Adipocyte (in vitro differentiated cells): ENCODE measurements around the gene PRPF8.

Experiments
- DNase-seq: peaks from one replicate; pipeline ENCODE4 v3.0.0-alpha.2; 2015; ENCODE audit warnings: low read depth
- H3K27me3 ChIP-seq: replicated peaks from 2 replicates; pipeline ENCODE4 v1.7.0; 2013; ENCODE audit warnings: mild to moderate bottlenecking, low read length, moderate library complexity; ENCODE audit not compliant: control insufficient read depth, insufficient read depth
- H3K36me3 ChIP-seq: 2 replicates; pipeline ENCODE4 v1.7.0; 2013; ENCODE audit warnings: low read length, mild to moderate bottlenecking, moderate library complexity; ENCODE audit not compliant: control insufficient read depth, insufficient read depth, severe bottlenecking
- H3K4me1 ChIP-seq: 2 replicates; pipeline ENCODE4 v1.7.0; 2013; ENCODE audit warnings: mild to moderate bottlenecking, low read length, moderate library complexity; ENCODE audit not compliant: control insufficient read depth, insufficient read depth
- H3K4me3 ChIP-seq: 2 replicates; pipeline ENCODE4 v1.7.0; 2013; ENCODE audit warnings: mild to moderate bottlenecking, low read length, moderate library complexity
- H3K9ac ChIP-seq: 2 replicates; pipeline ENCODE4 v1.7.0; 2013; ENCODE audit warnings: mild to moderate bottlenecking, low read length, moderate library complexity
- H3K9me3 ChIP-seq: 2 replicates; pipeline ENCODE4 v1.7.0; 2013; ENCODE audit warnings: mild to moderate bottlenecking, low read length, moderate library complexity; ENCODE audit not compliant: control insufficient read depth

PRPF8 gene

DNA sequence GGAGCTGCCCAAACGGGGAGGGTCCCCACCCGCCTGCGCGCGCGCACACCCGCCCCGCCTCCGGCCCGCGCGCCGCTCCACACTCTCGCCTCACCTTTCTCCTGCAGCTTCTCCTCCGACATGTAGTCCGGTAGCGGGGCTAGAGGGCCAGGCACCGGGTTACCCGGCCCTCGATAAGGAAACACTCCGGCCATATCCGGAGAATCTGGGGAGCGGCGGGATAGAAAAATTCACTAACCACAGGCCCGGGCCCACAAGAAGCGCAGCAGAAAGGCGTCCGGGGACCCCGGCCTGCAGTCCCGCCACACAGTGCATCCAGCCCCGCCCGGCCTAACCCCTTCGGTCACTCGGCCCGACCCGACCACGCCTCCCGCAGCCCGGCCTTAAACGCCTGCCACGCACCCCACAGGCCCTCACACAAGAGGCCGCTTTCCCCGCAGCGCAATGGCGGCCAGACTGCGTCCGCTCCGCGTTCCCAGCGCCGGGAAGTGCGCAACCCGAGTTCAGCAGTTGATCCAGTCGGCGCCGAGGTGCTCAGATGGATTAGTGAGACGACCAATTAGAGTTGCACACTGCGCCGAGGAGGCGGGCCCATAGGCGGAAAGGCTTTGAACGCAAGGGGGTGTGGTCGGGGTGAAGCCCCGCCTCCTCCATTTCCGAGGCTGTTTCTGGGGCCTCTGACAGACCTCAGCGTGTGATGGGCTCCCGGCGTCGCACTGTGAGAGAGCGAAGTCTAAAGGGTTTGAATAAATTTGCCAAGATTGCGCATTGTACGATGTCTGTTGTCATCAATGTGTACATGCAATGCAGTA, at the start of gene PRPF8:
PRPF8 (minus strand) TSS at position 490 of the 812 bp plus-strand sequence; CDS start at position 194, 296 bp downstream.
- Histone ChIP-seq H3K4me3 (peak within 1 kb of the TSS; percentile 88), H3K27me3 (no peaks in the 10 kb centered on the region), H3K36me3 (peaks cover 40% of the 10 kb centered on the region), H3K9ac (peak within 1 kb of the TSS; percentile 94), H3K4me1 (peaks cover 9% of the 10 kb centered on the region), H3K9me3 (no peaks in the 10 kb centered on the region)
- peak; percentile 99 for DNase-seq

DNA sequence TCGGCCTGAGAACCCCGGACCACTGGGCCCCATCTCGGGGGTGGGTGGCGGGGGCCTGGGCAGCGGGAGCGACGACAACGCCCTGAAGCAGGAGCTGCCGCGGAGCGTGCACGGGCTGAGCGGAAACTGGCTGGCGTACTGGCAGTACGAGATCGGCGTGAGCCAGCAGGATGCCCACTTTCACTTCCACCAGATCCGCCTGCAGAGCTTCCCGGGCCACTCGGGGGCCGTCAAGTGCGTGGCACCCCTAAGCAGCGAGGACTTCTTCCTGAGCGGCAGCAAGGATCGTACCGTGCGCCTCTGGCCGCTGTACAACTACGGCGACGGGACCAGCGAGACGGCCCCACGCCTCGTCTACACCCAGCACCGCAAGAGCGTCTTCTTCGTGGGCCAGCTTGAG, 49.1 kb upstream of the PRPF8 start:
- no peak for DNase-seq
- peaks cover 38% of the 10 kb centered on the region for H3K36me3 ChIP-seq

DNA sequence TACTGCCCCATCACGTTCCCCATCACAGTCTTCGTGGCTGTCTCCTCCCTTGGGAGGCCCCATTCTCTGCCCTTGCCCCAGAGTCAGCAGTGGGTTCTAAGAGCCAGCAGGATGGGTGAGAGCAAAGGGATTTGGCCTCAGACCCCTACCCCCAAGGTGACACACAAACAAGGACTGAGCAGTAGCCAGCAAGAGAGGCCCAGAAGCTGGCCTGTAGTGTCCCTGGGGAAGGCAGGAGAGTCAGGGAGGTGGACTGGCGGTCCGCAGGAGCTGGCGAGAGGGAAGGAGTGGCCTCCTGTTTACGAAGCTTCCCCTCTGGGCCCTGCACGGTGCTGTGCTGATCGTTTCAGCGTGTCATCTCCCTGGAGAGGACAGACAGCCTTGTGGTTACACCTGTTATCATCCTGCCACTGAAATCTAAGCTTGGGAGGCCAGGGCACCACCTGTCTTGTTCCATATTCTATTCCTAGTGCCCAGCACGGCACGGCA, 48.2 kb upstream of the PRPF8 start:
- no peak overlapping the region for H3K9ac ChIP-seq

More for the DNA sequence above, 49.1 kb upstream of the PRPF8 start:
- Histone ChIP-seq H3K4me3 (no peak overlapping the region), H3K9me3 (no peaks in the 10 kb centered on the region), H3K27me3 (no peaks in the 10 kb centered on the region), H3K4me1 (peaks cover 39% of the 10 kb centered on the region), H3K9ac (no peak overlapping the region)

DNA sequence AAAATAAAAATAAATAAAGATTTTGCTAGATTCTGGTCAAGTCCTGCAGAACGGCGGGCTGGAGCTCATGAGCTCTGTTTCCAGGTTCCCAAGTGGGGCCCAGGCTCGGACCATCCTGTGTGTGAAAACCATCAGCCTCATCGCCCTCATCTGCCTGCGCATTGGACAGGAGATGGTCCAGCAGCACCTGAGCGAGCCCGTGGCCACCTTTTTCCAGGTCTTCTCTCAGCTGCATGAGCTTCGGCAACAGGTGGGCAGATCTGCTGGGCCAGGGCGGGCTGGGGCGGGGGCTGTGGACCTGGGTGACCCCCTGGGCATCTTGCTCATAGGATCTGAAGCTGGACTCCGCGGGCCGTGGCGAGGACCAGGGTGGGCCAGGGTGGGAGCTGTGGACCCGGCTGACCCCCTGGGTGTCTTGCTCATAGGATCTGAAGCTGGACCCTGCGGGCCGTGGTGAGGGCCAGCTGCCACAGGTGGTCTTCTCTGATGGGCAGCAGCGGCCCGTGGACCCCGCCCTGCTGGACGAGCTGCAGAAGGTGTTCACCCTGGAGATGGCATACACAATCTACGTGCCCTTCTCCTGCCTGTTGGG, 47.7 kb upstream of the PRPF8 start:
- Histone ChIP-seq H3K9ac (no peak overlapping the region), H3K27me3 (no peaks in the 10 kb centered on the region), H3K9me3 (no peaks in the 10 kb centered on the region), H3K4me3 (no peak overlapping the region), H3K36me3 (peaks cover 40% of the 10 kb centered on the region), H3K4me1 (peaks cover 46% of the 10 kb centered on the region)
- DNase-seq, result no peak

More for the DNA sequence above, 48.2 kb upstream of the PRPF8 start:
- H3K4me3 ChIP-seq, result no peak overlapping the region
- H3K9me3 ChIP-seq, result no peaks in the 10 kb centered on the region
- H3K36me3 ChIP-seq, result peaks cover 41% of the 10 kb centered on the region
- no peaks in the 10 kb centered on the region for H3K27me3 ChIP-seq
- peaks cover 44% of the 10 kb centered on the region for H3K4me1 ChIP-seq
- no peak for DNase-seq

DNA sequence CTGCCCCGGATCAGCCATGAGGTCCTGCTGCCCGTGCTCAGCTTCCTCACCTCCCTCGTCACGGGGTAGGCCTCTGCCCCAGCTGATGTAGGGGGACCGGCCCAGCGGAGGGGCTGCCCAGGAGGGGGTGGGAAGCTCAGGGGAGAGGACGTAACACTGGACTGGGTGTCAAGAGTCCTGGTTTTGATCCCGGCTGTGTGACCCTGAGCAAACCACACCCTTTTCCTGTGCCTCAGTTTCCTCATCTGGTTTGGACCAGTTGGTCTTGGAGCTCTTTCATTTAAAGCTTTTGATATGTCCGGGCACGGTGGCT, 46.5 kb upstream of the PRPF8 start:
- Histone ChIP-seq H3K9ac (peak overlapping the region; percentile 91), H3K4me1 (peaks cover 45% of the 10 kb centered on the region), H3K36me3 (peaks cover 37% of the 10 kb centered on the region), H3K27me3 (no peaks in the 10 kb centered on the region), H3K9me3 (no peaks in the 10 kb centered on the region), H3K4me3 (peak overlapping the region; percentile 69)
- DNase-seq, result no peak

DNA sequence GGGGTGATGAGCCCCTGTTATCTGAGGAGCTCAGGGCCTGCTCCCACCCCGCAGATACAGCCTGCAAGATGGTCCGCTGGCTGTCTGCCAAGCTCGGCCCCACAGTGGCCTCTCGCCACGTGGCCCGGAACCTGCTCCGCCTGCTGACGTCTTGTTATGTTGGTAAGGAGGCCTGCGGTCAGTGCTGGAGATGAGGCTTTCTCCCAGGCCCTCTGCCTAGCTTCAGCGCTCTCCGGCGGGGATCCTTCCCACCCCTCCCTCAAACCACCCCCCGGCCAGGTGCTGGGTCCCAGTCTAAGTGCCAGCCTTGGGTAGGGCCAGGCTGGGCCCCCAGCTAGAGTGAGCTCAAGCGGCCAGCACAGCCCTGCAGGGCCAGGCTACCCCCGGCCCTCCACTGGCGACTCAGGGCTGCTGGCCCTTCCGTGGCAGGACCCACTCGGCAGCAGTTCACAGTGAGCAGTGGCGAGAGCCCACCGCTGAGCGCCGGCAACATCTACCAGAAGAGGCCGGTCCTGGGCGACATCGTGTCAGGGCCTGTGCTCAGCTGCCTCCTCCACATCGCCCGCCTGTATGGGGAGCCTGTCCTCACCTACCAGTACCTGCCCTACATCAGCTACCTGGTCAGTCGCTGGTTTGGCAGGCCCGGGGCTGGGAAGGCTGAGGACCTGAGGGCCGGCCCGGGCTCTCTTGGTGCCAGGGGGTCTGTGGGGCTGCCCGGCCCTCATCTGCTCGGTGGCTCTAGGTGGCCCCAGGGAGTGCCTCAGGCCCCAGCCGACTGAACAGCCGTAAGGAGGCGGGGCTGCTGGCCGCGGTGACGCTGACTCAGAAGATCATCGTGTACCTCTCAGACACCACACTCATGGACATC, 45.9 kb upstream of the PRPF8 start:
- peaks cover 37% of the 10 kb centered on the region for H3K36me3 ChIP-seq
- peak overlapping the region; percentile 91 for H3K9ac ChIP-seq
- H3K9me3 ChIP-seq, result no peaks in the 10 kb centered on the region
- peaks cover 44% of the 10 kb centered on the region for H3K4me1 ChIP-seq
- DNase-seq, result no peak
- no peaks in the 10 kb centered on the region for H3K27me3 ChIP-seq
- peak overlapping the region; percentile 69 for H3K4me3 ChIP-seq

DNA sequence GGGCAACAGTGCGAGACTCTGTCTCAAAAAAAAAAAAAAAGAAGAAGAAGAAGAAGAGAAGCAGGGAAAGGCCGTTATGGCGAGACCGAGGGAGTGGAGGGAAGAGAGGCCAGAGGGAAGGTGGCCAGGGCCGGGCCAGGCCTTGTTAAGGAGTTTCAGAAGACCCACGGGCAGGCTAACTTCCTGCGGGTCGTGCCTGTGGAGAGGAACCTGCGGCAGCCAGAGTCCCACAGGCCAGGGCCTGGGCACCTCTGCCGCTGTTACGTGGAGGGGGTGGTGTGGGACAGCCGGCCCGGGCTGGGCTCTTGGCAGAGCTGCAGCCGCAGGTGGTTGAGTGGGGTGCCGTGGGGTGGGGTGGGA, 45.3 kb upstream of the PRPF8 start:
- peak overlapping the region; percentile 91 for H3K9ac ChIP-seq
- no peak for DNase-seq

DNA sequence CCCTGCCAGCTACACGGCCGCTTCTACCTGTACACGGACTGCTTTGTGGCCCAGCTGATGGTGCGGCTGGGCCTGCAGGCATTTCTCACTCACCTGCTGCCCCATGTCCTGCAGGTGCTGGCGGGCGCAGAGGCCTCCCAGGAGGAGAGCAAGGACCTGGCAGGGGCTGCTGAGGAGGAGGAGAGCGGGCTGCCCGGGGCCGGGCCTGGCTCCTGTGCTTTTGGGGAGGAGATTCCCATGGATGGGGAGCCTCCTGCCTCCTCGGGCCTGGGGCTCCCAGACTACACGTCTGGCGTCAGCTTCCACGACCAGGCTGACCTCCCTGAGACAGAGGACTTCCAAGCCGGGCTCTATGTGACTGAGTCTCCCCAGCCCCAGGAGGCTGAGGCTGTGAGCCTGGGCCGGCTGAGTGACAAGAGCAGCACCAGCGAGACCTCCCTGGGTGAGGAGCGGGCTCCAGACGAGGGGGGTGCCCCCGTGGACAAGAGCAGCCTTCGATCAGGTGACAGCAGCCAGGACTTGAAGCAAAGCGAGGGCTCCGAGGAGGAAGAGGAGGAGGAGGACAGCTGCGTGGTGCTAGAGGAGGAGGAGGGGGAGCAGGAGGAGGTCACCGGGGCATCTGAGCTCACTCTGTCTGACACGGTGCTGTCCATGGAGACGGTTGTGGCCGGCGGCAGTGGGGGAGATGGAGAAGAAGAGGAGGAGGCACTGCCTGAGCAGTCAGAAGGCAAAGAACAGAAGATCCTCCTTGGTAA, 43.4 kb upstream of the PRPF8 start:
- peaks cover 59% of the 10 kb centered on the region for H3K4me1 ChIP-seq
- no peak for DNase-seq
- H3K4me3 ChIP-seq, result no peak overlapping the region
- H3K36me3 ChIP-seq, result peaks cover 21% of the 10 kb centered on the region
- peak overlapping the region; percentile 39 for H3K9ac ChIP-seq
- H3K9me3 ChIP-seq, result no peaks in the 10 kb centered on the region
- H3K27me3 ChIP-seq, result no peaks in the 10 kb centered on the region

More for the DNA sequence above, 45.3 kb upstream of the PRPF8 start:
- H3K4me1 ChIP-seq, result peaks cover 49% of the 10 kb centered on the region
- peaks cover 33% of the 10 kb centered on the region for H3K36me3 ChIP-seq
- no peak overlapping the region for H3K4me3 ChIP-seq
- no peaks in the 10 kb centered on the region for H3K27me3 ChIP-seq
- no peaks in the 10 kb centered on the region for H3K9me3 ChIP-seq

DNA sequence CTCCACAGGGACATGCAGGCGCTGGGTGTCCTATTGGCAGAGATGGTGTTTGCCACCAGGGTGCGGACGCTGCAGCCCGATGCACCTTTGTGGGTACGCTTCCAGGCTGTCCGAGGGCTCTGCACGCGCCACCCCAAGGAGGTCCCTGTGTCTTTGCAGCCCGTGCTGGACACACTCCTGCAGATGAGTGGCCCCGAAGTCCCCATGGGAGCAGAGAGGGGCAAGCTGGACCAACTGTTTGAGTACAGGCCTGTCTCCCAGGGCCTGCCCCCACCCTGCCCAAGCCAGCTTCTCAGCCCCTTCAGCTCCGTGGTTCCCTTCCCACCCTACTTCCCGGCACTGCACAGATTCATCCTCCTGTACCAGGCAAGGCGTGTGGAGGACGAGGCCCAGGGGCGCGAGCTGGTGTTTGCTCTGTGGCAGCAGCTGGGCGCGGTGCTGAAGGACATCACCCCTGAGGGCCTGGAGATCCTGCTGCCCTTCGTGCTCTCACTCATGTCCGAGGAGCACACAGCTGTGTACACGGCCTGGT, 42.7 kb upstream of the PRPF8 start:
- Histone ChIP-seq H3K27me3 (no peaks in the 10 kb centered on the region), H3K4me1 (peaks cover 64% of the 10 kb centered on the region), H3K9ac (peak overlapping the region; percentile 56), H3K36me3 (peaks cover 14% of the 10 kb centered on the region), H3K4me3 (peak overlapping the region; percentile 23), H3K9me3 (no peaks in the 10 kb centered on the region)
- DNase-seq, result no peak

DNA sequence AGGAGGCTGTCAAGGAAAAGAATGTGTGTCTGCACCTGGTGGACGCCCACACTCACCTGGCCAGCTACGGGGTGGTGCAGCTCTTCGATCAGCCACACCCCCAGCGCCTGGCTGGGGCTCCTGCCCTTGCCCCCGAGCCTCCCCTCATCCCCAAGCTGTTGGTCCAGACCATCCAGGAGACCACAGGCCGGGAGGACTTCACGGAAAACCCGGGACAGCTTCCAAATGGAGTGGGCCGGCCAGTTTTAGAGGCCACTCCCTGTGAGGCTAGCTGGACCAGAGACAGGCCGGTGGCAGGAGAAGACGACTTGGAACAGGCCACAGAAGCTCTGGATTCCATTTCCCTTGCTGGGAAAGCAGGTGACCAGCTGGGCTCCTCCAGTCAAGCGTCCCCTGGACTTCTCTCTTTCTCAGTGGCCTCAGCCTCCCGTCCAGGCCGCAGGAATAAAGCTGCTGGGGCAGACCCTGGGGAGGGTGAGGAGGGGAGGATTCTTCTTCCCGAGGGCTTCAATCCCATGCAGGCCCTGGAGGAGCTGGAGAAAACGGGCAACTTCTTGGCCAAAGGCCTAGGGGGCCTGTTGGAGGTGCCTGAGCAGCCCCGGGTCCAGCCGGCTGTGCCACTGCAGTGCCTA, 42.1 kb upstream of the PRPF8 start:
- peaks cover 67% of the 10 kb centered on the region for H3K4me1 ChIP-seq
- H3K9me3 ChIP-seq, result no peaks in the 10 kb centered on the region
- no peak for DNase-seq
- H3K27me3 ChIP-seq, result no peaks in the 10 kb centered on the region
- peak overlapping the region; percentile 56 for H3K9ac ChIP-seq
- peaks cover 14% of the 10 kb centered on the region for H3K36me3 ChIP-seq
- H3K4me3 ChIP-seq, result peak overlapping the region; percentile 23
